NCI-H69 (cell line): ENCODE results near the gene OR2D2.
"Not testable (repeated sequence)": the region's sequence is repeated elsewhere in the genome, so short reads cannot be mapped to it uniquely, and the experiment has no call there.

ENCODE experiments used
- DNase-seq: peaks from one replicate; lab custom pipeline; 2025; lab: John Stamatoyannopoulos, UW

OR2D2 gene, protein sequence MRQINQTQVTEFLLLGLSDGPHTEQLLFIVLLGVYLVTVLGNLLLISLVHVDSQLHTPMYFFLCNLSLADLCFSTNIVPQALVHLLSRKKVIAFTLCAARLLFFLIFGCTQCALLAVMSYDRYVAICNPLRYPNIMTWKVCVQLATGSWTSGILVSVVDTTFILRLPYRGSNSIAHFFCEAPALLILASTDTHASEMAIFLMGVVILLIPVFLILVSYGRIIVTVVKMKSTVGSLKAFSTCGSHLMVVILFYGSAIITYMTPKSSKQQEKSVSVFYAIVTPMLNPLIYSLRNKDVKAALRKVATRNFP

DNA sequence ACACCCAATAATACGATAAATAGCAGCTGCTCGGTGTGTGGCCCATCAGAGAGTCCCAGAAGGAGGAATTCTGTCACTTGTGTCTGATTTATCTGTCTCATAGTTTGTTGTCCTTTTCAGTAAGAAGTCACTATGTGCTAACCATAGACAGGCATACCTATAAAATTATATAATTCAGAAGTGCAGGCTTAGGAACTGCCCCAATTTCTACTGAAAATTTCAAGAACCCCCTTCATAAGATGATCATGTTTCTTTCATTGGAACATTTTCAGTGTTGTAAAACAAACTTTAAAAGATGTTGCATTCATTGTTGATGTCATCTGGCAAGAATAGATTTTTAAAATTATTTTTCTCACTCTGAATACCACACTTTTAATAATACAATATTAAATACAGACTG lies at the start of gene OR2D2:
Gene OR2D2, minus strand, starts transcription at position 101 of the 400 bp plus-strand sequence. Its CDS starts 0 bp downstream, at position 101.
- DNase-seq: no peak

DNA sequence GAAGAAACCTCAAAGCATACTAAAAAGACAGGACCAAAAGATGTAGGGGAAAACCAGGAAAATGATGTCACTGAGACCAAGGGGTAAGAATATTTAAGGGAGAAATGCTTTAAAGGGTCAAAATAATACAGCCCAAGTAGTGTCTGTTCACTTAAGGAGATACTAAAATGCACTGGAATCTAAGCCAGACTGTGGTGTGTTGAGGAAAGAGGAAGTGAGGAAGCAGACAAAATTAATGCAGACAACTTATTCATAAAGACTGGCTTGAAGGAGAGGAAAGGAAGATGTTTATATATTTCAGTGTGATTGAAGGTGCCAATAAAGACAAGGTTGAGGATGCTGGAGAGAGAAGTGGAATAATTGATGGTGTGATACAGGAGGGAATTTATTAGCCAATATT lies 49.7 kb upstream of the OR2D2 start:
- DNase-seq: no peak

DNA sequence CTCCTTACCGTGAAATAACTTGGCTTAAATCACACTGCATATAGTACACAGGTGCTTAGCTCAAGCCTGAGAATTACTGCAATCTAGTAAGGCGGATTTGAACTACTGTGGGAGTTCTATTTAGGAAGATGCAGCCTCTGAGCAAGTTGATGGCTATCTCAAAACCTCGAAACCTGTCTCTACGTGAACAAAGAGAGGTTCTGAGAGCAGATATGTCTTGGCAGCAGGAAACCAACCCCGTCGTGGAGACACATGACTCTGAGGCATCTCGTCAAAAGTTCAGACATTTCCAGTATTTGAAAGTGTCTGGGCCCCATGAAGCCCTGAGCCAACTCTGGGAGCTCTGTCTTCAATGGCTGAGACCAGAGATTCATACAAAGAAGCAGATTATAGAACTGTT lies 39.8 kb upstream of the OR2D2 start:
- DNase-seq: no peak

DNA sequence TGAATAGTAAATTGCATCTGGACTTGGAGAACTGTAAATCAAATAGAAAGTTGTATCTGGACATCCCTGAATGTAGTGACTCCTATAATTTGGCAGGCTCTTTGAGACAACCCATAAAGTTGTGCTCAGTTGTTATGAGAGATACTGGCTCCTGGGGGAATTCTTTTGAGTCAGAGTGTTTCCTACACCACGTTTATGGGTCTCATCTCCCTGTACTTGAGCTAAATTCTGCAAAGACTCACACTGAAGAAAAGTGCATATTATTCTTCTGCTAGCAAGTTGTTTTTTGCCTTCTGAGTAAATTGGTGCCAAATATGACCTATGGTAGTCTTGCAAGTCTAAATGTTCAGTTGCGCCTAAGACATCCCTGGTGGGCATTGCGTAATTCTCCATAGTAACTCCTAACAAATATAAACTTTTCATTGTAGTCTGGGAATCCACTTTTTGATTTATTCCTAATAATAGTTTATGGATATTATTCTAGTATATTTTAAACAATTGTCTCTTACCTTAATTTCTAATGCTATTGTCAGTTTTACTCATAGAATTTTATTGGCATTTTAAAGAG lies 38.9 kb upstream of the OR2D2 start:
- no peak for DNase-seq

DNA sequence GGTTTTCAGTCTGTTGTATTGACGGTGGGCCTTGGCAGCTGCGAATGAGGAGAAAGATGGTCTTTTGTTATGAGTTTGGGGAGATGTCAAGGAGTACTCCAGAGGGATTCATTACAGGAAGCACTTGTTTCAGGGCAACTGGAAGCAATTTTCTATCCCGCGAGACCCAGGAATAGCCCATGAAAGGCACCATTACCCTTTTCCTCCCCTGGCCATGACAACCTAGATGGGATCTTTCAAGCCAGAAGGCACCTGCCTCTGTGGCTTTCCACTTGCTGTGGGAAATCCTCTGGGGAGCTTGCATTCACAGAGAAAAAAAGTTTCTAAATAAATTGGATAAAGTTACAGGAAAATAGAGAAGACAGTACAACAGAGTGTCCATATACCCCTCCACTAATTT lies 36.6 kb upstream of the OR2D2 start:
- no peak for DNase-seq

DNA sequence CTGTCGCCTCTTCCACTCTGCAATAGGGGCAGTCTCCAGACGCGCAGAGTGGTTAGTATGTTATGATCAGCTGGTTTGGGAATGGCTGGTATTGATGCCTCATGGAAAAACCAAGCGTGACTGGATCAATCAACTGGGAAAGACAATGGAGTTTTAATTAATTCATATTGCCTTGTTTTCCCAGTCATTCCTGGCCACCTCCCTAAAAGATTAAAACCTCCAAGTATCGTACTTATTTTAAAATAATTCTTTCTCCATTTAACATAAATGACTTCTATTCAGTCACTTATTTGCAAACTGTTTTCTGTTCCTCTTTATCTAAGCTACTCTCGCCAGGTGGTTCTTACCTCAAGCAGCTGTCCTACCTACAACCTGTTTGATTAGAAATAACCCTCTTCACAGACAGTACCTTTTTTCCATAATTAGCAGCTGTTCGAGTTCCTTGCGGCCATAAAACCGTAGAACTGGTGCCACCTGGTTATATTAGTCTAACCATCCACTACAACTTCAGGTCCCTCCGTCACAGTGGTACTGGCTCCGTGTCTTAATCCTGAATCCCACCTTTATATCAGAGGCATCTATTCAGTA lies 34.8 kb upstream of the OR2D2 start:
- DNase-seq: peak; percentile 18

DNA sequence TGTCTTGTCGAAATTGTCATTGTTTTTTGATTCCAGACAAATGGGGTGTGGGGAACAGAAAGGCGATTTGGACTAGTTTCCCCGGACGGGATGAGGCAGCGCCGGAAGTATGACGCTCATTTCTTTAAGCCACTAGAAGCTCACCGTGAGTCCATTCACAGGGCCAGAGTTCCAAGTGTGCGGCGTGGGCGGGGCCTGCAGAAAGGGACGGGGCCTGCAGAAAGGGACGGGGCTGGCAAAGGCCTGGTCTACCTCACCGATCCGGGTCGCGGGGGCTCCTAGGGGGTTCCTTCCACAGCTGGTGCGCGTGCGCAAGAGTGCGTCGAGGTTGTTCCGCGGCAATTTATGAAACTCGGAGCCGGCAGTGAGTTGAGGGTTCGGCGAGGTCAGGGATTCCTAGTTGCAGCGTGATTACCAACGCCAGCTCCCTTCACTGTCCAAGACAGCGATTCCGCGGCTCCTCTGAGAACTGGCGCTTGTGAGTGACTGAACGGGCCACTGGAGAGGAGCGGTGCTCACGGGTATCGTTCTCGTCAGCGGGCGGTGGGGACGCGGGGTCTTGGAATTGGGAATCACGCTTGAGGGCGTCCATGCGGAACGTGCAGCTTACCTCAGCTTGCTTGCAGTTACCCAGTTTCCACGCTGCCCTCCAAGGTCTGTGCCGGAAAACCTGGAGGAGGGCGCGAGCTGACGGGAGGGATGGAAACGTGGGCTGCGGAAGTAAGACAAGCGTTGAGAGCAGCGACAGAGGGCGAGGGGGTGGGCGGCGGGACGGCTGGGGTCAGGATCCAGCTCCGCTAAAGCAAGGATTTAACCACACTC lies 34.1 kb upstream of the OR2D2 start, which contains the start of gene ZNF215:
Gene ZNF215, plus strand, starts transcription at position 219 of the 822 bp plus-strand sequence. CDS start 5,847 bp downstream, outside the sequence.
- peak; percentile 49 for DNase-seq

DNA sequence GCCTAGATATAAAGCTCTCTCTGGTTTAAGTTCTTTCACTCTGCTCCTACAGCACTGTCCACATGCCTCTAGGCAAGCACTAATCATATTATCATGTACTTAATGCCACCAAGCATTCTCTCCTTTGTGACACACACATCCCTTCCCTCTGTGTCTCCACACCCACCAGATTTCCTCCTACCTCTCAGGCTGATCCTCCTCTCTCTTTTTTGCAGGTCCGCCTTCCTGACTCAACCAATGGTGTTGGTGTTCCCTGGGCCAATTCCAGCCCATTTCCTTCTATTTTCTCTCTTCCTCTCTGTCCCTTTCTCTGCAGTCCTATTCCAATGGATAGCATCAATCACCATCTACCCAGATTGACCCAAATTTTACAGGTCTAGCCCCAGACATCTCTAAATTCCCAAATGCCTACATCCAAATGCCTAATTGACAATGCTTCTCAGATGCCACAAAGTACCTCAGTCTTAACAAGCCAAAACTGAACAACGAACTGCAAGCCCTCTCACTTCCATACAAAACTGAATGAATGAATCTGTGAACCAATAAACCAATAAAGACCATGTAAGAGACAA lies 33.4 kb upstream of the OR2D2 start:
- no peak for DNase-seq

DNA sequence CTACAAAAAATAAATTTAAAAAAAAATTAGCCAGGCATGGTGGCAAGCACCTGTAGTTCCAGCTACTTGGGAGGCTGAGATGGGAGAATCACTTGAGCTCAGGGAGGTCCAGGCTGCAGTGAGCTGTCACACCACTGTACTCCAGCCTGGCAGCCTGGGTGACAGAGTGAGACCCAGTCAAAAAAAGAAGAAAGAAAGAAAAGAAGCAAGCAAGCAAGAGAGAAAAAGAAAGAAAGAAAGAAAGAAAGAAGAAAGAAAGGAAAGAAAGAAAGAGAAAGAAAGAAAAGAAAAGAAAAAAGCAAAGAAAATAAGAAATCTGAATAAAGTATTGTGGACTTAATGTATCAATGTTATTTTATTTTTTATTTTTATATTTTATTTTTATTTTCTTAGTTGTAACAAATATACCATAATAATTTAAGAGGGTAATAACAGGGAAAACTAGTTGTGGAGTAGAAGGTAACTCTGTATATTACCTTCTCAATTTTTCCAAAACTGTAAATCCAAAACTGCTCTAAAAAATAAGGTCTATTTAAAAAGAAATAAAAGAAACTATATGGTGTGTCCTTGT lies 32.8 kb upstream of the OR2D2 start:
- no peak for DNase-seq

DNA sequence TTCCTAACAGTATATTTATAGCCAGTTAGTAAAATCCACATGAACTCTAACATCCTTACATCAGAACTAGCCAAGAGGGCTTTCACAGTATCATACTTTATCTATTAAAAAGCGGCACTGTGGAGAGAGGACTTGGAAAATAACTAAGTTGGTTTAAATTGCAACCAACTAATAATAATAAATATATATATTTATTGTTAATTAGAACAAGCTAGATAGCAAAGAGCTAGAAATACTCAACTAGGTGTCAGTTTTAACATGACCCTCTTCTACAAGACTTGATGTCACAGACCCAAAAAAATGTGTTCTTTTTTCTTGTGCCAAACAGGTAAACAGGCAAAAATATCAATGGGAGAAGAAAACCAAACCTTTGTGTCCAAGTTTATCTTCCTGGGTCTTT lies 28.4 kb upstream of the OR2D2 start, which contains the start of gene OR2D3:
Gene OR2D3, plus strand, starts transcription at position 301 of the 400 bp plus-strand sequence. Its CDS starts 0 bp downstream, at position 301.
- no peak for DNase-seq

DNA sequence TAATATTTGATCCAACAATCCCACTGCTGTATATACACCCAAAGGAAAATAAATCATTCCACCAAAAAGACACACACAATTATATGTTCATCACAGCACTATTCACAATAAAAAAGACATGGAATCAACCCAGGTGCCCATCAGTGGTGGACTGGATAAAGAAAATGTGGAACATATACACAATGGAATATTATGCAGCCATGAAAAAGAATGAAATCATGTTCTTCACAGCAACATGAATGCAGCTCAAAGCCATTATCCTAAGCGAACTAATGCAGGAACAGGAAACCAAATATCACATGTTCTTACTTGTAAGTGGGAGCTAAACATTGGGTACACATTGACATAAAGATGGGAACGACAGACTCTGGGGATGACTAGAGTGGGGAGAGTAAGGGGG lies 27.4 kb upstream of the OR2D2 start:
- DNase-seq: no peak

DNA sequence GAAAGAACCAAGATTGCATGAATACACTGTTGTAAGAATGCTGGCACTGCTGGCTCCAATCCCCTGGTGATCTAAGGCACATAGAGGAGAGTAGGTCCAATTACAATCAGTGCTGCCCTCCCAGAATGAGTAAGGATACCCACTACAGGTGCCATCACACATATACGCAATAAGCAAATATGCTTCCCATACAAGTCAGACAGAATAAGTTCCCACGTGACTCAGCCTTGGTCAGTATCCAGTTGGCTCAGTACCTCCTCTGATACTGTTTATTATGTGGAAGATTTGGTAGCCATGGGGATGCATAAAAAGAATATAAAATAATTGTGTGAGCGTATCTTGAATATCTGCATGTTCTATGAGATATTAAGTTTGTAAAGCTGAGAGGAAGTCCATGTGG lies 19.6 kb upstream of the OR2D2 start:
- no peak for DNase-seq

DNA sequence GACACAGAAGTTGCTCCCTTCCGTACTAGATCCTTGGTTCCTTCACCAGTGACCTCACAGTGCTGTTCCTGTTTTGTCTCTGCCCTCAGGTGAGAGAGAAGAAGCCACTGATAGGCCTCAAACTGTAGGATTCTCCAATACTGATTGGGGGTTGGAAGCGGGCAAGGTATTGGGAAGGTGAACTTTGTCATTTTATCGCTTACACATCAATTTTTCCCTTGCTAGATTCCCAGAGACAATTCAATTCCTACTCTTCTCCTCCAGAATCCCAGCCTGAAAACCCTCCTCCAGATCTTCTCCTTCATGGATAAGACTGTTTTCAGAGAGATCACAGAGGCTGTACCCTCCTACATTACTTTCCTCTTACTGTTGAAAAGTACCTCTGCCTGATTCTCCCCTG lies 19.1 kb upstream of the OR2D2 start:
- DNase-seq: no peak

DNA sequence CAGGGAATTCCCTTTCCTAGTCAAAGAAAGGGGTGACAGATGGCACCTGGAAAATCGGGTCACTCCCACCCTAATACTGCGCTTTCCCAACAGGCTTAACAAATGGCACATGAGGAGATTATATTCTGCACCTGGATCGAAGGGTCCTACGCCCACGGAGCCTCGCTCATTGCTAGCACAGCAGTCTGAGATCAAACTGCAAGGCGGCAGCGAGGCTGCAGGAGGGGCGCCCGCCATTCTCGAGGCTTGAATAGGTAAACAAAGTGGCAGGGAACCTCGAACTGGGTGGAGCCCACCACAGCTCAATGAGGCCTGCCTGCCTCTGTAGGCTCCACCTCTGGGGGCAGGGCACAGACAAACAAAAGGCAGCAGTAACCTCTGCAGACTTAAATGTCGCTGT lies 12.5 kb upstream of the OR2D2 start:
- not testable (repeated sequence) for DNase-seq

DNA sequence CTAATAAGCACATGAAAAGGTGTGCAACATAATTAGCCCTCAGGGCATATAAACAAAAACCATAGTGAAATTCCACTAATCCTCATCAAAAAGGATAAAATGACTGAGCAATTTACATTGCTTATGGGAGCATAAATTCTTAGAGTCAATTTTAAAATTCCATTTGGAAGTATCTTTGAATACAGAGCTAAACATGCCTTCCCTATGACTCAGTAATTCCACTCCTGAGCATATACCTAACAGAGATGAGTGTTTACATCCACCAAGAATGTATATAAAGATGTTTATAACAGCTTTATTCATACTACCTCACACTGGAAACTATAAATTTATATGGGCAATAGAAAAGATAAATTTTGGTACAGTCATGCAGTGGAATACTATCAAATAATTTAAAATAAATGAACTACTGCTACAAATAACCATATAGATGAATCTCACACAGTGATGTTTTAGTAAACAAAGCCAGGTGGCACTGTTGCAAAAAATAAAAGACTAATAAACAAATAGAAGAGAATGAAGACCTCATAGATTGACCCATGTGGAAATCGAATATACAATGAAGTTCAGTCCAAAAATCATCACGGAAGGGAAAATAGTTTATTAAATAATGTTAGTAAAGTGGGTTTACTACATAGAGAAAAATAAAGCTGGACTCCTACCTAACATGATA lies 8.2 kb upstream of the OR2D2 start:
- DNase-seq: no peak

DNA sequence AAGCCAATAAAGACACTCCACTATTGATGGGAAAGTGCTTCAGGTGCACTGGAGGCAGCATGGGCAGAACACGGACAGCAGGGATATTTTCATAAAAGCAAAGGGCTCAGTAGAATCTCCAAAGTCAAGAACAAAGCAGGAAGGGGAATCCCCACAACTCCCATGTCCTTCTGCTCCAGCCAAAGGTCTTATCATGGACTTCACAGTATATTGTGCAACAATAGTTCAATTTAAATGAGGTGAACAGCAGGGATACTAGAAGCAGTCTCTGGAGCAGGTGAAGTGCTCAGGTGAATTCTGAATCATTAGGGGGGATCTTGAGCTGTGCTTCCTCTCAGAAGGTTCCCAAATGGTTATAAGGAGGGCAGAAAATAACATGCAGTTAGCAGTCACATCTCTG lies 6.6 kb upstream of the OR2D2 start:
- no peak for DNase-seq

DNA sequence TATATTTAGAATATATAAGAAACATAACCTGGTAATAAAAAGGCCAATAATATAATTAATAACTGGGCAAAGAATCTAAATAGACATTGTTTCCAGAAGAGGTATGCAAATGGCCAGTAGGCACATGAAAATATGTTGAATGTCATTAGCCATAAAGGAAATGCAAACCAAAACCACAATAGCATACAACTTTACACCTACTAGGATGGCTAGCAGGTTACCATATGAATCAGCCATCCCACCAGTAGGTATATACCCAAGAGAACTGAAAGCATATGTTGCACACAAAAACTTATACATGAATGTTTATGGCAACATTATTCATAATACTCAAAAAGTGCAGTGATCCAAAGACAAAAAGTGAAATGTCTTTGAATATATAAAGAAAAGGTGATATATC lies 2.7 kb upstream of the OR2D2 start:
- DNase-seq: no peak

DNA sequence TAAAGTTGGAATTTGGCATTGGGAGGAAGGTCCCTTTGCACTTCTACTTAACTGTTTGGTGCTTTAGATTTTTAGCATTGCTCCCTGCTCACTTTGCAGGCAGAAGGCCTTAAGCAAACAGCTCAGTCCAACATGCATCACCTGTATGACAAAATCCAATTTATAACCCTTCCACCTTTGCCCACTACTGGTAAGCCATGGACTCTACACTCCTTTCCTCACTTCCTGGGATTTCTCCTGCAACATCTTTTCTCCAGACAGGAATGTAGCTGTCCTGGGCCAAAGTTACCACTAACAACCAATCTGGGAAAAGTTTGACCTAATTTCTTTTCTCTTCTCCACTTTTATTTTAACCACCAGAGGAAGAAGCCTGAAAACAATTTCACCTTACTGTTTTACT lies 1.8 kb upstream of the OR2D2 start:
- DNase-seq: no peak

DNA sequence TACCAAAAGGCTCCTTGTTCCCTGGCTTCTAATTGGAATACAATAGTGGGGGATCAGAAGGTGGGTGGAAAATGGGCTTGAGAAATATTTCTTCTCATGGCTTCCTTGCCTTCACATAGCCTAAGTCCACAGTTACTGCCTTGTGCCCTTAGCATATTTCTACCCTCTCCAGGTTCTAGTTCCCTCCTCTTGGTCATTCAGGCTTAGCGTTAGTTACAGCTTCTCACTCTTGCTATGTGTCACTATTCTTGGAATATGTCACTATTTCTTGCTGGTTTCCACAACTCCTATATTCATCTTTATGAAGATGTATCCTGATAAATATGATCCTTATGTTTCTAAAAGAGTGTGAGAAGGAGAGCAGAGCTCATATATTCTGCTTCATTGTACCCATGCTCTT lies 2.5 kb downstream of the OR2D2 start:
- DNase-seq: no peak

DNA sequence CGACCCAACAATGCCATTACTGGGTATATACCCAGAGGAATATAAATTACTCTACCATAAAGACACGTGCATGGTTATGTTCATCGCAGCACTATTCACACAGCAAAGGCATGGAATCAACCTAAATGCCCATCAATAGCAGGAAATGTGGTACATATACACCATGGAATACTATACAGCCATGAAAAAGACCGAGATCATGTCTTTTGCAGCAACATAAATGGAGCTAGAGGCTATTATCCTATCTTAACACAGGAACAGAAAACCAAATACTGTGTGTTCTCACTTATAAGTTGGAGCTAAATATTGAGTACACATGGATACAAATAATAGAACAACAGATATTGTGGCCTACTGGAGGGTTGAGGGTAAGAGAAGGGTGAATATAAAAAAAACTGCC lies 3.5 kb downstream of the OR2D2 start:
- no peak for DNase-seq

DNA sequence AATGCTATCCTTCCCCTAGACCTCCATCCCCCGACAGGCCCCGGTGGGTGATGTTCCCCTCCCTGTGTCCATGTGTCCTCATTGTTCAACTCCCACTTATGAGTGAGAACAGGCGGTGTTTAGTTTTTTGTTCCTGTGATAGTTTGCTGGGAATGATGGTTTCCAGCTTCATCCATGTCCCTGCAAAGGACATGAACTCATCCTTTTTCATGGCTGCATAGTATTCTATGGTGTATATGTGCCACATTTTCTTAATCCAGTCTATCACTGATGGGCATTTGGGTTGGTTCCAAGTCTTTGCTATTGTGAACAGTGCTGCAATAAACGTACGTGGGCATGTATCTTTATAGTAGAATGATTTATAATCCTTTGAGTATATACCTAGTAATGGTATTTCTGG lies 4.6 kb downstream of the OR2D2 start:
- DNase-seq: not testable (repeated sequence)
